Activated CD4-positive, alpha-beta memory T cell treated with anti-CD3 and anti-CD28 coated beads, Interleukin-2, amount 10 ng/mL, durations not matched to agents 7 days and 5 days (primary cell): ENCODE results near the gene PHF19. TPM values are rescaled to one million over a fixed set of nuclear protein-coding genes. Genes with fewer than 3 reads are reported as not detected.

Experiments
- CTCF ChIA-PET: fragments of 350-600 bp; sonication (Branson Sonifier 250); formaldehyde crosslinking; loops from one replicate; lab custom pipeline; 2021; ENCODE audit warnings: antibody characterized with exemption, inconsistent platforms; lab: Charles Lee
- POLR2A ChIA-PET: fragments of 350-600 bp; sonication (Branson Sonifier 250); formaldehyde crosslinking; loops from one replicate; lab custom pipeline; 2021; ENCODE audit warnings: antibody characterized with exemption; lab: Charles Lee
- DNase-seq: peaks from one replicate; pipeline ENCODE4 v3.0.0-alpha.2; 2020
- H3K27ac Mint-ChIP-seq: one replicate; pipeline ENCODE4 v1.8.0; 2021; ENCODE audit warnings: mild to moderate bottlenecking, mixed read lengths
- H3K27me3 Mint-ChIP-seq: one replicate; pipeline ENCODE4 v1.8.0; 2021; ENCODE audit warnings: mixed read lengths
- H3K36me3 Mint-ChIP-seq: one replicate; pipeline ENCODE4 v1.8.0; 2021; ENCODE audit warnings: low read depth, mixed read lengths
- H3K4me1 Mint-ChIP-seq: one replicate; pipeline ENCODE4 v1.8.0; 2021; ENCODE audit warnings: mixed read lengths
- H3K4me3 Mint-ChIP-seq: one replicate; pipeline ENCODE4 v1.8.0; 2021; ENCODE audit warnings: mild to moderate bottlenecking, mixed read lengths
- H3K9me3 Mint-ChIP-seq: one replicate; pipeline ENCODE4 v1.8.0; 2021; ENCODE audit warnings: mixed read lengths
- total RNA-seq, 2 experiments: library from RNA; stranded (reverse); gene quantifications; one replicate each; pipeline ENCODE4 v1.2.3, GENCODE V29; 2021

PHF19 gene
- total RNA-seq, 2 experiments from 2014 or later: 229 TPM

DNA sequence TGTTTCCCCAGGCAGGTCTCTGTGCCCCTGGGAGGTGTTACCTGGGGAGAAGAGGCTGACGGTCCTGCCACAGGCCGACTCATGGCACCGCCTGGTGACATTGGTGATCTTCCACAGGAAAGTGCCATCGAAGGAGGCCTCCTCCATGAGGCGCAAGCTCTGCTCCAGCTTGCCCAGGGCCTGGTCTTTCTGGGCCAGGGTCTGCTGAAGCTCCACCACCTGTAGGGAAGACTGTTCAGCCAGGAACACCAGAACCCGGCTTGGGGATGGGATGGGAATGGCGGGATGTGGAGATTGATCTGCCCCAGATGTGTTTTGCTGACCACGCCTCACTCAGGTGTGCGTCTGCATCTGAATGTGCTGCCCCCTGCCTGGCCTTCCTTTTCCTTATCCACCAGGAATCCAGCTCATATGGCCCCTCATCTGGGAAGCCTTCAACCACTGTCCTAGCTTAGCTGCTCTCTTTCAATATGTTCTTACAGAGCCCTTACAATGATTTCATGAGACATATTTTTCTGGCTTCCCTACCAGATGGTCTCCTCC, 34.4 kb upstream of the PHF19 start:
- Mint-ChIP-seq H3K27ac (peak overlapping the region; percentile 83), H3K9me3 (no peaks in the 10 kb centered on the region), H3K36me3 (peaks cover 88% of the 10 kb centered on the region), H3K27me3 (no peaks in the 10 kb centered on the region), H3K4me3 (no peak overlapping the region), H3K4me1 (peaks cover 80% of the 10 kb centered on the region)
- DNase-seq: no peak
- ChIA-PET POLR2A (interaction anchor here (1.6 to 35.8 kb wide), 2 partner anchors 18 to 19 kb away, joined by 9 to 1205 read pairs; partner anchors contain the start of gene TRAF1), CTCF (interaction anchor here (1.2 to 2.7 kb wide), 3 partner anchors 8 to 16 kb away, joined by 3 to 8 read pairs (median 5); no protein-coding TSS in a partner anchor)

DNA sequence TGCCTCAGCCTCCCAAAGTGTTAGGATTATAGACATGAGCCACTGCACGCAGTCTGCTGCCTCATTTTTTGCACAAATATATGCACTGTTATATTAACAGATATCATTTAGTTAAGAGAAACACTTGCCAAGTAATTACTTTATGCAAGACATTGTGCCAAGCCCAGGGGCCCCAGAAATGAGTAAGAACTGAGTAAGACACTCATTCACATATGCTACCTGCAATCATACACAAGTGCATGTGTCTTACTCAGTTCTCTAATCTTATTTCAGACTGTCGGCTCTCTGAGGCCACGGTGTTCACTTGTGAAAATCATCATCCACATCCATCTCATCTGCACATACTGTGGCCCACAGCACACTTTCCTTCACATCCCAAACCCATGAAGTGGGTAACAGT, 33.7 kb upstream of the PHF19 start:
- peaks cover 90% of the 10 kb centered on the region for H3K36me3 Mint-ChIP-seq
- no peak overlapping the region for H3K4me3 Mint-ChIP-seq
- H3K27me3 Mint-ChIP-seq: no peaks in the 10 kb centered on the region
- no peaks in the 10 kb centered on the region for H3K9me3 Mint-ChIP-seq
- DNase-seq: no peak
- peak overlapping the region; percentile 83 for H3K27ac Mint-ChIP-seq
- ChIA-PET CTCF (interaction anchor here (1.4 kb wide), 1 partner anchor 9 kb away, joined by 3 read pairs; no protein-coding TSS in a partner anchor), POLR2A (interaction anchor here (0.8 to 35.8 kb wide), 7 partner anchors 11 to 35 kb away, joined by 3 to 1205 read pairs (median 8); partner anchors contain the start of gene TRAF1)
- H3K4me1 Mint-ChIP-seq: peaks cover 82% of the 10 kb centered on the region

DNA sequence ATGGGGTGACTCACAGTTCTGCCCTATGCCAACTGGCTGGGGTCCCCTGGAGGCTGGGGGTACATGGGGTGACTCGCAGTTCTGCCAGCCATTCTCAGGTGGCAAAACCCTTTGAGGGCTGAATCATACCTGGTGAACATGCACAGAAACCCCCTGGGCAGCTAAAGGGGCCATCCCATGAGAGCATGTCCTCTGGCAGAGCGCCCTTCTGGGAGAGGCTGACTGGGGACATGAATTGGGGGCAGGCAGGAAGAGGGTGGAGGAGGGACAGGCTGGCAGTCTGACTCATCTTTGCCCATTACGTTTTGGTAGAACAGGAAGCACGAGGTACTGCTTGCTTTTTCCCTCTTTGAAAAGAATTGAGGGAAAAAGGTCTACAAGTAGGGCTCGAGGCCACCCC, 32.9 kb upstream of the PHF19 start:
- peak; percentile 47 for DNase-seq
- no peaks in the 10 kb centered on the region for H3K9me3 Mint-ChIP-seq
- POLR2A ChIA-PET: interaction anchor here (0.8 to 35.8 kb wide), 8 partner anchors 10 to 34 kb away, joined by 3 to 1205 read pairs (median 6); partner anchors contain the start of gene TRAF1
- H3K4me3 Mint-ChIP-seq: no peak overlapping the region
- peaks cover 89% of the 10 kb centered on the region for H3K4me1 Mint-ChIP-seq
- H3K27me3 Mint-ChIP-seq: no peaks in the 10 kb centered on the region
- CTCF ChIA-PET: no interaction called here
- peak overlapping the region; percentile 83 for H3K27ac Mint-ChIP-seq
- peaks cover 92% of the 10 kb centered on the region for H3K36me3 Mint-ChIP-seq

DNA sequence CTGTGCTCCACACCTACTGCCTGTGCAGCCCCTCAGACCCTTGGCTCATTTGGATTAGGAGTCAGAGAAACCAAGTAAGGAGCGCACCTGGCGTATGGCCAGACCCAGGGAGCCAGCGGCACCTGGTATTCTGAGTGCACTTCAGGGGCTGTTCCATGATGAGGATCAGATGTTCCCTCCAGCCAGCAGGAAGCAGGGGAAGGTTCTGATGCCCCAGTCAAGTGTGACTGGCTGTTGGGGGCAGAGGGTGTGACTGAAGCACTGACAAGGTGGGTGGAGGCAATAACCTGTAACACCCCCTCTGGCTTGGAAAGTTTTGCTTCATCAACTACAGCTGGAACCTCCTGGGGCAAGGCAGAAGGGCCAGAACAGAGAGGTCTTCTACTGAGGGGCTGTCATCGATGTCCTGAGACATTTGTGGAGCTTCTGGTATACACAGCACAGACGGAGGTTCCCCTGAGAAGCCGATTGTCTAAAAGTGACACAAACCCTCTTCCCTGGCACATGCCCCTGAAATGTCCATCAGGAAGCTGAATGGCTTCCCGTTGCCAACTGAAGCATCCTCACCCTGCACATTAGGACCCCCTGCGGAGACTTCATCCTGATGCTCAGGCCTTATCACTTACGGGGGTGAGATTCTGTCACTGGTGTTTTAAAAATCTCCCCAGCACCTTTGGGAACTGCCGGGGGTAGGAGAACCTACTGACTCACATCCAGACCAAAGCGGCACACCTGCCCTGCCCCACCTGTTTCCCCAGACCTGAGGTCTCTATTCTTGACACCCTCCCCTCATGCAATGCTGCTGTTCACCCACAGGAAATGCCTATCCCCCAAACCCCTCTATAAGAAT, 28.6 kb upstream of the PHF19 start:
- DNase-seq: no peak
- H3K9me3 Mint-ChIP-seq: no peaks in the 10 kb centered on the region
- peaks cover 88% of the 10 kb centered on the region for H3K4me1 Mint-ChIP-seq
- ChIA-PET POLR2A (interaction anchor here (1.5 to 35.8 kb wide), 8 partner anchors 10 to 112 kb away, joined by 4 to 1205 read pairs (median 14); partner anchors contain the start of genes FBXW2, PHF19 and TRAF1), CTCF (interaction anchor here (1.0 to 2.0 kb wide), 3 partner anchors 10 to 16 kb away, joined by 3 to 9 read pairs (median 6); no protein-coding TSS in a partner anchor)
- H3K36me3 Mint-ChIP-seq: peaks cover 90% of the 10 kb centered on the region
- H3K27me3 Mint-ChIP-seq: no peaks in the 10 kb centered on the region
- no peak overlapping the region for H3K4me3 Mint-ChIP-seq
- peak overlapping the region; percentile 86 for H3K27ac Mint-ChIP-seq

DNA sequence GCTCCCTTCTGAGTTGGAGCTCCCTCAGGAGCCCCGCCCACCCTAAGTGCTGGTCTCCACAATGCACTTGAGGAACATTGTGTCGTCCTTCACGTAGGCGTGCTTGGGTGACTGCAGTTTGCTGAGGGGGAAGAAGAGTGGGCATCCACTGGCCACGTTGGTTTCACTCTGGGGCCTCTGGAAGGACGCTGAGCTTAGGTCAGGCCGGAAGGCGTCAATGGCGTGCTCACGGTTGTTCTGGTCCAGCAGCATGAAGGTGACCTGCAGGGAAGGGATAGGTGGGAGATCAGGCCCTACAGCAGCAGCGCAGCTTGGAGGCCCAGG, 28.0 kb upstream of the PHF19 start:
- no peaks in the 10 kb centered on the region for H3K27me3 Mint-ChIP-seq
- no peak overlapping the region for H3K4me3 Mint-ChIP-seq
- CTCF ChIA-PET: interaction anchor here (1.0 to 2.0 kb wide), 3 partner anchors 9 to 15 kb away, joined by 3 to 9 read pairs (median 6); no protein-coding TSS in a partner anchor
- no peak for DNase-seq
- peaks cover 90% of the 10 kb centered on the region for H3K36me3 Mint-ChIP-seq
- H3K9me3 Mint-ChIP-seq: no peaks in the 10 kb centered on the region
- POLR2A ChIA-PET: interaction anchor here (1.2 to 35.8 kb wide), 9 partner anchors 11 to 111 kb away, joined by 3 to 1205 read pairs (median 10); partner anchors contain the start of genes FBXW2, PHF19 and TRAF1
- peak overlapping the region; percentile 86 for H3K27ac Mint-ChIP-seq
- H3K4me1 Mint-ChIP-seq: peaks cover 87% of the 10 kb centered on the region

DNA sequence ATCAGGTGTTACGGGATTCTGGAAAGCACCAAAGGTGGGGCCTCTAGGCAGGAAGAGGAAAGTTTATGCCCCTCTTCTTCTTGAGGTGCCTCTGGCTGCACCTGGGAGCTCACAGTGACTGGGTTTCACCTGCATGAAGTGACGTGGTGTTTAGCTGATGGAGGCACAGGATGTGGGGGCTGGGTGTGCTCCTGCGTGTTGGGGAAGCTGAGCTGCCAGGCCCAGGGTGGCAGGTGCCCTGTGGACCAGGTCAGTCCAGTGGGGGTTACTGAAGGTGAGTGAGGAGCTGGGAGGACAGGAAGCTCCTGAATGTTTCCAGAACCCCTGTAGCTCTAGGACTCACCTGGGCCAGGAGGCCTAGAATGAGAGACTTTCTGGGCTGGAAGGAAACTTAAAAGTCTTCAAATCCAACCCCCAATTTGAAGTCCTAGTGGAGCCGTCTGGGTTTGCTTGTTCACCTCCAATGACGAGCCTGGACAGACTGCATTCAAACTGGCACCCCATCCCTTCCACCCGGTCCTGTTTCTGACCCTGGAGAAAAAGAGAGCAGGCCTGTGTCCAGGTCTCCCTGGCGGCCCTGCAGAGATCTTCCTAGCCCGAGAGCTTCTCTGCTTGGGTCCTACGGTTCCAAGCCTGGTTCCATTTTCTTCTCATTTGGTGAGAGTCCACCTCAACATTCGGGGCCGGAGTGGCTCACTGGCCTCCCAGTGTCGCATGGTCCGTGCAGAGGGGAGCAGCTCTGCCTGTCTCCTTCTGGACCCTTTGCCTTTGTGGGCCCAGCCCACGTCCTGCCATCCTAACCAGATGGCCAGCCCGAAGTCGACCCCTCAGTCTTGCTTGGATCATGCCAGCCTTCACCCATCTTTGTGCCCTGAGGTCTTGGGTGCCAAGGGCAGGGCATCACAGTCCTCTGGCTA, 27.3 kb upstream of the PHF19 start:
- Mint-ChIP-seq H3K27me3 (no peaks in the 10 kb centered on the region), H3K4me3 (no peak overlapping the region), H3K27ac (peak overlapping the region; percentile 86), H3K9me3 (no peaks in the 10 kb centered on the region), H3K4me1 (peaks cover 84% of the 10 kb centered on the region), H3K36me3 (peaks cover 88% of the 10 kb centered on the region)
- ChIA-PET POLR2A (interaction anchor here (0.9 to 35.8 kb wide), 13 partner anchors 9 to 111 kb away, joined by 3 to 1205 read pairs (median 8); partner anchors contain the start of genes FBXW2, PHF19 and TRAF1), CTCF (interaction anchor here (1.0 to 2.0 kb wide), 9 partner anchors 8 to 26 kb away, joined by 3 to 9 read pairs (median 4); no protein-coding TSS in a partner anchor)
- peak; percentile 59 for DNase-seq

DNA sequence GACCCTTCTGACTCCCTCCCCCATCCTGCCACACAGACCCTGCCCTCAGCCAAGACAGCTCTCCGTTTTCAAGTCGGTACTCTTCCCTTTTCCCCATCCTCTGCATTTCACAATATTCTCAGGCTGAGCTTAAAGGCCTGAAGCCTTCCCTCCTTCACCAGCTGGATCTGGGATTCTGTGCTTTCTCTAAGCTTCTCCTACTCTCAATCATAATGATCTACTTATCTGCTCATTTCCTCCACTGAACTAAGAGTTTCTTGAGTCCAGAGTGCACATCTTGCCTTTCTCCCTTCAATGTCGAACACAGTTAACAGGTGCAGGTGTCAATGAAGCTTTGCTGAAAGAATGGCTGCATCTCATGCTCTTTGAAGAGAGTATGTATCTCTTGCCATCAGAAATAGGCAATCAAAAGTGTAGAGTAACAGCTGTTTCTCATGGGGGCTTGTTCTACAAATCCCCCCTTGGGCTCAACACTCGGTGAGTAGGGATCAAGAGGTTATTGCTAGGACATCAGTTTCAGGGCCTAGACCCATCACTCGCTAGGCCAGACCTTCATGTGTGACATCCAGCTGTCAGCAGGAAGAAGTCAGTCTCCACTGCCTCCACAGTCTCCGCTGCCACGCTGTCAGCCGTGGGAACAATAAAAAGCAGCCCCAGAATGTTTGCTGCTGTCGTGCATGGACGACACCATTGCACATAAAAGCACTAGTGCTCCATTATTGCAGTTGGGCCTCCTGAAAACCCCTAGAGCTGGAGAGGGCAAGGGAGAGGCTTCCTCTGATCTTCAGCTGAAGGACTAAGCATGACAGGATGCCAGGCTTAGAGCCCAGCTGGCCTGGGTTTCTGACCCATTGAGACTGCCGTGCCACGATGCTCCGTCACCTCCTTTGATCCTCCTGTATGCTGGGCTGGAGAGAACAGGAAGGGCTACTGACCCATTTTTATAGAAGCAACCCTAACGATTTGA, 25.9 kb upstream of the PHF19 start:
- no peak overlapping the region for H3K4me3 Mint-ChIP-seq
- POLR2A ChIA-PET: interaction anchor here (0.6 to 35.8 kb wide), 8 partner anchors 10 to 58 kb away, joined by 3 to 1205 read pairs (median 11); partner anchors contain the start of genes PHF19 and TRAF1
- H3K27me3 Mint-ChIP-seq: no peaks in the 10 kb centered on the region
- no peaks in the 10 kb centered on the region for H3K9me3 Mint-ChIP-seq
- CTCF ChIA-PET: interaction anchor here (1.3 to 2.0 kb wide), 7 partner anchors 12 to 27 kb away, joined by 3 to 6 read pairs (median 4); no protein-coding TSS in a partner anchor
- peak overlapping the region; percentile 86 for H3K27ac Mint-ChIP-seq
- no peak for DNase-seq
- peaks cover 86% of the 10 kb centered on the region for H3K4me1 Mint-ChIP-seq
- H3K36me3 Mint-ChIP-seq: peaks cover 84% of the 10 kb centered on the region

DNA sequence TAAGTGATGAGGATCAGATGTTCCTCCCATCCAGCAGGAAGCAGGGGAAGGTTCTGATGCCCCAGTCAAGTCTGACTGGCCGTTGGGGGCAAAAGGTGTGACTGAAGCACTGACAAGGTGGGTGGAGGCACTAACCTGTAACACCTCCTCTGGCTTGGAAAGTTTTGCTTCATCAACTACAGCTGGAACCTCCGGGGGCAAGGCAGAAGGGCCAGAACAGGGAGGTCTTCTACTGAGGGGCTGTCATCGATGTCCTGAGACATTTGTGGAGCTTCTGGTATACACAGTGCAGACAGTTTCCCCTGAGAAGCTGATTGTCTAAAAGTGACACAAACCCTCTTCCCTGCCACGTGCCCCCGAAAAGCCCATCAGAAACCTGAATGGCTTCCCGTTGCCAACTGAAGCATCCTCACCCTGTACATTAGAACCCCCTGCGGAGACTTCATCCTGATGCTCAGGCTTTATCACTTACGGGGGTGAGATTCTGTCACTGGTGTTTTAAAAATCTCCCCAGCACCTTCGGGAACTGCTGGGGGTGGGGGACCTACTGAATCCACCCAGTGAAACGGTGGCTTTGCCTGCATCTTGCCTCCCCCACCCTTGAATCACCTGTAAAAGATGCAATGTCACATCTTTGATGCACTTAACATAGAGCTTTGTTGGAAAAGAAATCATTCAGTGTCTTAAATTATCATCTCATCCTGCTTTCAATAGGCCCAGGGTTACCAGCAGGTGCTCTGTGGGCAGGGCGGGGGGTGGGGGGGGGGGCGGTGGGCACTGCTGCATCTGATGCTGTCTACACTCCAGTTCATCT, 25.0 kb upstream of the PHF19 start:
- H3K9me3 Mint-ChIP-seq: no peaks in the 10 kb centered on the region
- H3K36me3 Mint-ChIP-seq: peaks cover 80% of the 10 kb centered on the region
- peaks cover 85% of the 10 kb centered on the region for H3K4me1 Mint-ChIP-seq
- ChIA-PET POLR2A (interaction anchor here (0.6 to 35.8 kb wide), 6 partner anchors 9 to 57 kb away, joined by 3 to 1205 read pairs (median 21); partner anchors contain the start of genes PHF19 and TRAF1), CTCF (interaction anchor here (1.2 to 1.5 kb wide), 2 partner anchors 18 to 80 kb away, joined by 3 read pairs; no protein-coding TSS in a partner anchor)
- H3K4me3 Mint-ChIP-seq: no peak overlapping the region
- no peak for DNase-seq
- H3K27ac Mint-ChIP-seq: peak overlapping the region; percentile 86
- H3K27me3 Mint-ChIP-seq: no peaks in the 10 kb centered on the region

DNA sequence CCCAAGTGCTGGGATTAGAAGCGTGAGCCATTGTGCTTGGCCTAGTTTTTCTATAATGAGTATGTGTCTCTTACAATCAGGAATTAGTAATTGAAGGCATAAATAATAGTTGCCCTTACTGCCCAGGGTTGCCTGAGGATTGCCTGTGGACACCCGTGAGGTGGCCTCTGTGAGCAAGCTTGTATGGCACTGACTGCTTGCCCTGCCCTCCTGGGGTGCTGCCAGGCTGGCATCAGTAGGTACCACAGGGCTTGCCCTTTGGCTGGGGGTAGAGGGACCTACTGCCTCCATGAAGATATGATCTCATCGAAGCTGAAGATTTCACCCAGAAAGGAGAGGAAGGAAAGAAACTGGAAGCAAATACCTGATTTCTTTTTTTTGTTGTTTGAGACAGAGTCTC, 23.8 kb upstream of the PHF19 start:
- Mint-ChIP-seq H3K4me3 (no peak overlapping the region), H3K27me3 (no peaks in the 10 kb centered on the region), H3K4me1 (peaks cover 82% of the 10 kb centered on the region), H3K36me3 (peaks cover 73% of the 10 kb centered on the region), H3K27ac (peak overlapping the region; percentile 49), H3K9me3 (no peaks in the 10 kb centered on the region)
- ChIA-PET POLR2A (interaction anchor here (2.7 to 35.8 kb wide), 3 partner anchors 8 to 29 kb away, joined by 8 to 1205 read pairs (median 121); partner anchors contain the start of gene TRAF1), CTCF (no interaction called here)
- no peak for DNase-seq

DNA sequence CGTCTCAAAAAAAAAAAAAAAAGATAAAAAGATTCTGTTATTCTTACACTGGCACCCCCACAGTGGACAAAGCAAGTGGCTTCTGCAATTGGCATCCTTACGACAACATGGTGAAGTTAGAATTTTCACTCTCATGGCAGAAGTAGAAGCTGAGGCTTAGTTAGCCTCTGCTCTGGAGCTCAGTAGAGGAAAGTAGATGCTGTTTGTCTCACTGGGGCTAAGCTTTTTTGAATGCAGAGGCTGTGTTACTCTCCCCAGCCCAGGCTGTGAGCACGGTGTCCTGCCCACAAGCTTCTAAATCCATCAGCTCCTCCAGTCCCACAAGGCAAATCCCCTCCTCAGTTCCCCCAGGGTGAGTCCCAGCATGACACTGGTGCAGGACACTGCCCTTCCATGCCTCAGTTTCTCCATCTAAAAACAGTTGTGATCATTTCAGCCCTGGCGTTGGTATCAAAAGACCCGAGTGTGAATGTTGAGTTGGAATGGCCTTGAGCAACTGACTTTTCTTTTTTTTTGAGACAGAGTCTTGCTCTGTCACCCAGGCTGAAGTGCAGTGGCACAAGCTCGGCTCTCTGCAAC, 22.6 kb upstream of the PHF19 start:
- CTCF ChIA-PET: no interaction called here
- no peaks in the 10 kb centered on the region for H3K9me3 Mint-ChIP-seq
- H3K4me3 Mint-ChIP-seq: no peak overlapping the region
- no peaks in the 10 kb centered on the region for H3K27me3 Mint-ChIP-seq
- no peak for DNase-seq
- POLR2A ChIA-PET: interaction anchor here (0.7 to 35.8 kb wide), 6 partner anchors 7 to 42 kb away, joined by 3 to 1205 read pairs (median 6); partner anchors contain the start of gene TRAF1
- H3K27ac Mint-ChIP-seq: peak overlapping the region; percentile 47
- H3K4me1 Mint-ChIP-seq: peaks cover 81% of the 10 kb centered on the region
- H3K36me3 Mint-ChIP-seq: peaks cover 65% of the 10 kb centered on the region
